NCI-H1436 (cell line): ENCODE measurements around the gene DUSP2.

ENCODE experiments used
- DNase-seq: peaks from one replicate; lab custom pipeline; 2025; lab: John Stamatoyannopoulos, UW

DUSP2 gene

GRCh38 chr2:96099861-96100798, 45.1 kb downstream of the DUSP2 start:
- DNase-seq, result no peak

GRCh38 chr2:96098900-96099590, 46.2 kb downstream of the DUSP2 start:
- DNase-seq, result no peak

GRCh38 chr2:96097951-96098823, 47.1 kb downstream of the DUSP2 start:
- no peak for DNase-seq

- DNase-seq, result no peak
Measured at GRCh38 chr2:96097441-96097840, 47.8 kb downstream of the DUSP2 start.

- no peak for DNase-seq
Measured at GRCh38 chr2:96095116-96095636, 50.1 kb downstream of the DUSP2 start.

GRCh38 chr2:96093528-96093927, 51.7 kb downstream of the DUSP2 start:
- no peak for DNase-seq
